Measurements from ENCODE around the gene CD109.
"Not testable (repeated sequence)": the region's sequence is repeated elsewhere in the genome, so short reads cannot be mapped to it uniquely, and the experiment has no call there.

CD109 gene

DNA sequence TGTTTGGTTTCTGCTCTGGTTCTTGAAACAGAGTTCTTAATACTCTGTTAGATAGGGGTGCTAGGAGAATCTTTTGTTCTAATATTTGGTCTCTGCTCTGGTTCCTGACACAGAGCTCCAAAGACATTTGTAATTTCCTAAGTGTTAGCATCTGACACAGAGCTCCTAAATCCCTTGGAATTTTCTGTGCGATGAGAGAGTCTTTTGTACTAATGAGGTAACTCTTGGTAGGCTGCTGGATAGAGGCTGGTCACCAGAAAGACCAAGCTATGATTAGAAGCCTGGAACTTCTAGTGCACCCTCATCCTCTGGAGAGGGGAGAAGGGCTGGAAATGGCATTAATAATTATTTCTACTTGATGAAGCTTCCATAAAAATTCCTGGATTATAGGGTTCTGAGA, 7.7 kb upstream of the CD109 start:
- no peak for DNase-seq (ENCODE audit: low read depth in 2 of 2)

- no peak for DNase-seq (ENCODE audit: low read depth in 2 of 2)
These were observed 5.9 kb upstream of the CD109 start for GRCh38 chr6:73690056-73690455.

GRCh38 chr6:73691512-73691911, 4.5 kb upstream of the CD109 start:
- DNase-seq (ENCODE audit: low read depth in 2 of 2): no peak

DNA sequence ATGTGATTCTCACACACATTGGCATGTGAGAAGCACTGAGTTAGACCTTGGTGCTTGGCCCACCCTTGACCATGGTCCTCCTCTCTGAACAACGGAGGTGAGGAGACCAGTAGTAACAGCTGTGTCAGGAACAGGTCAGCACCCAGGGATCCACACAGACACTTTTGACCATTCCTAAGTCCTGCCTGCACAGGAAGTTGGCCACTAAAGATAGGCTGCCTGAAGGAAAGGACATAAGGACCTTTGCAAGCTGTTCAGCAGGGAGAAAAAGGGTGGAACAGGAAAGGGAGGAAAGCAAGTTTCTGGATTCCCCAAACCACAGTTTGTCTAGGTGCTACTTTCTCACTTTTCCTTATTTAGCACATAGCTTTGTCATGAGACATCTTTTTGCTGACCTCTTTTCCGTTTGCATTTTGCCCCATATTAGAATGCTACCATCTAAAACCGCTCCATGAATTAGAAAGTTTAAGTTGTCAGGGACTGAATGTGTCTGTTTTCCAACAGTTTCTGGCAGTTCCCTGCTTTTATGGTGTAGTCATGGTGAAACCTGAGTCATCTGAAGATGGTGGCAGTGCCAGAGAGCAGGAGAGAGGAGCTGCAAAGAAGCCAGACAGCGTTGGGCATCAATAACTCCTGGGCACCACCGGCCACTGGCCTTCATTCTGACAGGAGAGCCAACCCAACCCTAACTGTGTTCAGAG, 1.1 kb upstream of the CD109 start:
- DNase-seq (ENCODE audit: low read depth in 2 of 2): no peak

GRCh38 chr6:73696966-73697655, 1.1 kb downstream of the CD109 start:
- DNase-seq (ENCODE audit: low read depth in 2 of 2): no peak

GRCh38 chr6:73699676-73700459, 3.9 kb downstream of the CD109 start:
- no peak for DNase-seq (ENCODE audit: low read depth in 2 of 2)

DNA sequence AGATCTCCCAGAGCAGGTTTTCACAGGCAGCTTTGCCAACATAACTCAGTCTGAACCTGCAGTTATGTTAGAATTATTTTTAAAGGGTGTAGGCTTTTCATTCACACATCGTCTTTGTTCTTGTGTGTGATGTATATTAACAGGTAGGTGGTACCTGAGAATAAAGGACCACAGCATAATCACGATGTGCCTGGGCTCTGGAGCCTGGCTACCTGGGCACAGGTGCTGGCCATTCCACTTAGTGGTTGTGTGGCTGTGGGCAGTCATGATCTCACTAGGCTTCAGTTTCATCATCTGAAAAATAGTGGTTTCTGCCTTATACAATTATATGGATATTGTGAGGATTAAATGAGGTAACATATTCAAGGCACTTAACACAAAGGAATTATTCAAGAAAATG, 6.4 kb downstream of the CD109 start:
- DNase-seq (ENCODE audit: low read depth in 2 of 2): no peak

GRCh38 chr6:73703466-73703865, 7.5 kb downstream of the CD109 start:
- no peak for DNase-seq (ENCODE audit: low read depth in 2 of 2)

DNA sequence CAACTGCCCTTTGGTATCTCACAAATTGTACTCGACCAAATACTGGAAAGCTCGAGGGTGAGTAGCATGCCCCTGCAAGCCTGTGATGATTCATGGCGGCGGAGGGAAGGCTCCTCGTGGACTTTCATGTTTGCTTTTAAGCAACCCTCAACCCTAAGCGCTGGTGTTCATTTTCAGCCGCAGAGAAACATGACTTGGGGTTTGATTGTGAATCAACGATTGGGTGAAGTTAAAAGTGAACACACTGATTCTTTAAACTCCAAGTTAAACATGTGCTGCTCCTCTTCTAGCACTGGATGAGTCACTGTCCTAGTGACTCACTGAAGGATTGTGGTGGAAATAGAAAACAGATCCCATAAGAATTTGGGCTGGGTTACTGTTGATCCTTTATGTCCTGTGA, 8.3 kb downstream of the CD109 start:
- no peak for DNase-seq (ENCODE audit: low read depth in 2 of 2)

GRCh38 chr6:73704798-73705197, 8.8 kb downstream of the CD109 start:
- no peak for DNase-seq (ENCODE audit: low read depth in 2 of 2)

- DNase-seq (ENCODE audit: low read depth in 2 of 2): no peak
These were observed 11.0 kb downstream of the CD109 start for GRCh38 chr6:73706971-73707370.

DNA sequence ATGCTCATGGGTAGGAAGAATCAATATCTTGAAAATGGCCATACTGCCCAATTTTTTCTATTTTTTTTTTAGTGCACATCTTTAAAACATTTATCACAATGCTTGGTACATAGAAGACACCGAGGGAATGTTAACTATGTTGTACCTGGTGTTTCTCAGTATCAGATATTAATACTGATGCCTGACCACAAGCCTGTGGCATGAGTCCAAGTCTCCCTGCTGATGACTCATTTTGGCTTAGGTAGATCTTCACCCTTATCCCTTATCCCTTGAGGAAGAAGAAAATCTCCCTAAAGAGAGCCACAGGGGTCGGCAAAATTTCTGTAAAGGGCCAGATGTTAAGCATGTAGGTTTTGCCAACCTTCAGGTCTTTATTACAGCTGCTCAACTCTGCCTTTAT, 14.5 kb downstream of the CD109 start:
- DNase-seq (ENCODE audit: low read depth in 2 of 2): no peak

DNA sequence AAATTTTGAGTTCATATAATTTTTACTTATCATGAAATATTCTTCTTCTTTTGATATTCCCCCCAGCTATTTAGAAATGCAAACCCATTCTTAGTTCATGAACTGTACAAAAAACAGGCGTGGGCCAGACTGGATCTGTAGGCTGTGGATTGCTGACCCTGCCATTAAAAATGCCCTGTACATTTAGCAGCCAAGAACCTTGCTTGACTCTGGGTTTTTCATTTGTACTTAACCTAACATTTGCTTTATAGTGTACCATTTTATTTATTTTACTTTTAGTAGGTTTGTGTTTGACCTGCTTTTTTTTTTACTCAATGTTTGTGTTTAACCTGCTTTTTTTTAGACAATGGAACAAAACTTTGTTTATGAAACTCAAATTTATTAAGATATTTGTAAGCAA, 14.9 kb downstream of the CD109 start:
- DNase-seq (ENCODE audit: low read depth in 2 of 2): no peak

DNA sequence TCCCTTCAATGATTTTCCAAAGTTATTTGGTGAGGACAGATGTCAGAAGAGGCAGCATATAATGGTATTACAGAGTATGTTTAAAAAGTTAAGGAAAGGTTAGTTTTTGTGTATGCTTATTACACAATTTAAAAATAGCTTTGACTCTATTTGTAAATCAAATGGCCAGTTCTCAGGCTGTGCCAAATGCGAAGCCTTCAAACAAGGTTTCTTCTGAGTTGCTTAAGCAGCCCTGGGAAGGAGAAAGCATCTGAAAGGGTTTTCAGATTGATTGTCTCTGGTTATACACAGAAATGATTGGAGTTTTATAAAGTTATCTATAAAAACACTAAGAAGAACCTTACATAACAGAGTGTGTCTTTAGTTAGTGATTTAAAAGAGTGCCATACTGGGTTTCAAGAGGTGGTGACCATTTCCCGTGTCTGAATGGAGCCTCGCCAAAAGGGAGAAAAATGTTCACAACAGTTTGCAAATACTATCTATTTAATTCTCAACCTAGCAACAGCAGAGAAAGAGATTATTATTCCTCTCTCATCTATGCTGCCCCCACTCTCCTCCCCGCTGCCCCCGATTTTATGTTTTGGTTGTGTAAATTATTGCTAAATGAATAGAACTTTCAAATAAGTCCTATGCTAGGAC, 16.7 kb downstream of the CD109 start:
- no peak for DNase-seq (ENCODE audit: low read depth in 2 of 2)

GRCh38 chr6:73713426-73714147, 17.6 kb downstream of the CD109 start:
- DNase-seq (ENCODE audit: low read depth in 2 of 2): no peak

- not testable (repeated sequence) for DNase-seq (ENCODE audit: low read depth in 2 of 2)
These were observed 19.1 kb downstream of the CD109 start for GRCh38 chr6:73715111-73715508.

GRCh38 chr6:73719046-73719445, 23.0 kb downstream of the CD109 start:
- no peak for DNase-seq (ENCODE audit: low read depth in 2 of 2)

- DNase-seq (ENCODE audit: low read depth in 2 of 2): no peak
These were observed 26.5 kb downstream of the CD109 start for GRCh38 chr6:73722318-73723060.

DNA sequence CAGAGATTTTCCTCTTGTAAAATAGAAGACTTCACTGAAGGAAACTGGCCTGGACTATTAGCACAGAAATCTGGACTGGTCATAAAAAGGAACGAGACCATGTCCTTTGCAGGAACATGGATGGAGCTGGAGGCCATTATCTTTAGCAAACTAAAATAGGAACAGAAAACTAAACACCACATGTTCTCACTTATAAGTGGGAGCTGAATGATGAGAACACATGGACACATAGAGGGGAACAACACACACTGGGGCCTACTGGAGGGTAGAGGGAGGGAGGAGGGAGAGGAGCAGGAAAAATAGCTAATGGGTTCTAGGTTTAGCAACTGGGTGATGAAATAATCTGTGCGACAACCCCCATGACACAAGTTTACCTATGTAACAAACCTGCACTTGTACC, 27.5 kb downstream of the CD109 start:
- DNase-seq (ENCODE audit: low read depth in 2 of 2): not testable (repeated sequence)

GRCh38 chr6:73724389-73724788, 28.4 kb downstream of the CD109 start:
- DNase-seq (ENCODE audit: low read depth in 2 of 2): no peak

- DNase-seq (ENCODE audit: low read depth in 2 of 2): not testable (repeated sequence)
These were observed 29.2 kb downstream of the CD109 start for GRCh38 chr6:73725192-73725591.
